IPS-20b (cell line): ENCODE results near the gene OXSR1.

ENCODE experiments used
- H3K27ac ChIP-seq: one replicate; pipeline ENCODE4 v1.5.1; 2013; ENCODE audit warnings: low read length
- H3K27me3 ChIP-seq: 2 replicates; pipeline ENCODE4 v1.6.1; 2013; ENCODE audit warnings: mild to moderate bottlenecking, low read length, inconsistent platforms; ENCODE audit not compliant: insufficient read depth
- H3K36me3 ChIP-seq: 2 replicates; pipeline ENCODE4 v1.6.1; 2013; ENCODE audit warnings: low read depth, mild to moderate bottlenecking, inconsistent platforms, low read length, moderate library complexity; ENCODE audit not compliant: insufficient read depth
- H3K4me1 ChIP-seq: 2 replicates; pipeline ENCODE4 v1.6.1; 2013; ENCODE audit warnings: mild to moderate bottlenecking, control low read depth, inconsistent platforms, low read length, moderate library complexity; ENCODE audit not compliant: insufficient read depth
- H3K4me3 ChIP-seq: 2 replicates; pipeline ENCODE4 v1.5.1; 2013; ENCODE audit warnings: mild to moderate bottlenecking, low read length, inconsistent platforms
- H3K9ac ChIP-seq: 2 replicates; pipeline ENCODE4 v1.6.1; 2013; ENCODE audit warnings: low read depth, mild to moderate bottlenecking, inconsistent platforms, low read length, moderate library complexity
- H3K9me3 ChIP-seq: 2 replicates; pipeline ENCODE4 v1.6.1; 2013; ENCODE audit warnings: mild to moderate bottlenecking, low read depth, low read length, inconsistent platforms; ENCODE audit not compliant: insufficient read depth

The OXSR1 gene

GRCh38 chr3:38163117-38163840 is 2.1 kb upstream of the OXSR1 start:
- Histone ChIP-seq H3K9ac (no peak overlapping the region), H3K36me3 (no peaks in the 10 kb centered on the region), H3K27me3 (no peaks in the 10 kb centered on the region), H3K9me3 (no peaks in the 10 kb centered on the region), H3K4me3 (no peak overlapping the region), H3K4me1 (peaks cover 3% of the 10 kb centered on the region; the same call in 1 of the 2 replicates), H3K27ac (no peak overlapping the region)

DNA sequence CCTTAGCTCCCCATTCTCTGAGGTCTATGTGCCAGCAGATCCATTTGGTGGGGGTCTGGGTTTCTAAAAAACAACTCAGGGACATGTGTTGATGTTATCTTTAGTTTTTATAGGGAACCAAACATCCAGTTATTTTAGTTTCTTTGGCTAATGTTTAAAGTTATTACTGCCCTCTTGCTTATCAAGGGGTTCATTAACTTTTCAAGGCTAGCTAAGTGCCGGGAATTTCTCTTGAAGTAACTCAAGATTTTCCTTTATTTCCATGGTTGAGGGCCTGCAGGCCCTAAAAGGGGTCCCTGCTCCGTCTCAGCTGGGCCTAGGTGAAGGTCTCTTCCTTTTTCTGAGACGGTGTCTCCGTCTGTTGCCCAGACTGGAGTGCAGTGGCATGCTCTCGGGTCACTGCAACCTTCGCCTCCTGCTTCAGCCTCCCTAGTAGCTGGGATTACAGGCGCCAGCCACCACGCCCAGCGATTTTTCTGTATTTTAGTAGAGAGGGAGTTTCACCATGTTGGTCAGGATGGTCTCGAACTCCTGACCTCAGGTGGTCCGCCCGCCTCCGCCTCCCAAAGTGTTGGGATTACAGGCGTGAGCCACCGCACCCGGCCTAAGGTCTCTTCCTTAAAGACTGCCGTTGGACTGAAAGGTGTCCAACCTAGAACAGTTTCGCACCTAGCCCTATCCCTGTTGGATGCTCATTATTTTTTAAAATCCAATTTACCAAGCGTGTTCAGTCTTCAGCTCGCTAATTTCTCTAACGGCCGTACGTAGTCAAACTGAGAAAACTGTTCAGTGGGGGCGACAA is 1.3 kb upstream of the OXSR1 start:
- Histone ChIP-seq H3K4me1 (peaks cover 3% of the 10 kb centered on the region; the same call in 1 of the 2 replicates), H3K27me3 (no peaks in the 10 kb centered on the region), H3K9me3 (no peaks in the 10 kb centered on the region), H3K9ac (peak overlapping the region; percentile 95; the same call in 1 of the 2 replicates), H3K4me3 (peak overlapping the region; percentile 93), H3K27ac (no peak overlapping the region), H3K36me3 (no peaks in the 10 kb centered on the region)

- H3K36me3 ChIP-seq, result no peaks in the 10 kb centered on the region
- no peaks in the 10 kb centered on the region for H3K9me3 ChIP-seq
- peak overlapping the region; percentile 93 for H3K4me3 ChIP-seq
- no peaks in the 10 kb centered on the region for H3K27me3 ChIP-seq
- H3K9ac ChIP-seq, result peak overlapping the region; percentile 95; the same call in 1 of the 2 replicates
- H3K27ac ChIP-seq, result no peak overlapping the region
- H3K4me1 ChIP-seq, result peaks cover 3% of the 10 kb centered on the region; the same call in 1 of the 2 replicates
Observed at GRCh38 chr3:38164643-38164951, 740 bp upstream of the OXSR1 start.

DNA sequence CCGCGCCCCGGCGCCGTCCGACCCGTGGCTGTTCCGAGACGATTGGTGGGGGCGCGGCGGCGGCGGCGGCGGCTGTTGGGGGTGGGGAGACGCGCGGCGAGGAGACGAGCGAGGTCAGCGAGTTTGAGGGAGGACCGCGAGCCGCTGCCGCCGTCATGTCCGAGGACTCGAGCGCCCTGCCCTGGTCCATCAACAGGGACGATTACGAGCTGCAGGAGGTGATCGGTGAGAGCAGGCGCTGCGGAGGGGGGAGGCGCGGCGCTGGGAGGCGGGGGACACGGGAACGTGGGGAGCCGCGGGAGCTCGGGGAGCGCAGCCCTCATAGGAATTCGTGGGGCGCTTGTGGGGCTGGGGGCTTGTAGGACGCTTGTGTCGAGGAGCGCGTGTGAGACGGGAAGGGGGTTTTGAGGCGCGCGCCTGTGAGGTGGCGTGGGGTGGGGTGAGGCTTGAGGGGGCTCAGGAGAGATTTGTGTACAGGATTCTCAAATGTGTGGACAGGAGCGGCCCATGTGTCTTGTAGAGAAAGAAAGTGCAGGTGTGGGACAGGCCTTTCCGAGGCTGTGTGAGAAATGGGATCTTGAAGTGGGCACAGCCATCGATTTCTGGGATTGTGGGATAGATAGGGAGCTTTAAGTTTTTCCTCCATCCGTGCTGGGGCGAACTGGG is 518 bp downstream of the OXSR1 start:
- Histone ChIP-seq H3K4me3 (peak overlapping the region; percentile 93), H3K9me3 (no peaks in the 10 kb centered on the region), H3K9ac (peak overlapping the region; percentile 95; the same call in 1 of the 2 replicates), H3K27me3 (no peaks in the 10 kb centered on the region), H3K4me1 (peaks cover 3% of the 10 kb centered on the region; the same call in 1 of the 2 replicates), H3K27ac (peak overlapping the region; percentile 90), H3K36me3 (no peaks in the 10 kb centered on the region)

DNA sequence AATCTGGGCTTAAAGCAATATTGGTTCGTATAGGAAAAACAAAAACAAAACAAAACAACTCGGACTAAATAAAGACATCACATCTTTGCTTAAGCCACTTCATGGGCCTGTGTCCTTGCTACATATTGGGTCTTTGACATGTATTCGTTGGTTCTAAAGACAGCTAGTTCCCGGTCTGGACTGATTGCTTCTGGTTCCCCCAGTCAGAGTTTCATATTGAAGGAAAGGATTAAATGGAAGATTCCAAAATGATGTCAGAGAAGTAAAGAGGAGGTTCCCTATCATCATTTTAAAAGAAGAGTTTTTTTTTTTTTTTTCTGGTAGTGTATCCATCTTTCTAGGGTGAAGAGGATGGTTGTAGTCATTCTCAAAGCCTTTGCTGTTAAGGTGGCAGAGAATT is 2.3 kb downstream of the OXSR1 start:
- no peaks in the 10 kb centered on the region for H3K27me3 ChIP-seq
- H3K9me3 ChIP-seq, result no peaks in the 10 kb centered on the region
- H3K4me1 ChIP-seq, result peaks cover 3% of the 10 kb centered on the region; the same call in 1 of the 2 replicates
- H3K36me3 ChIP-seq, result no peaks in the 10 kb centered on the region
- H3K9ac ChIP-seq, result no peak overlapping the region
- no peak overlapping the region; the same call in 1 of the 2 replicates for H3K4me3 ChIP-seq
- no peak overlapping the region for H3K27ac ChIP-seq

- Histone ChIP-seq H3K27ac (no peak overlapping the region), H3K27me3 (no peaks in the 10 kb centered on the region), H3K9me3 (no peaks in the 10 kb centered on the region), H3K4me3 (no peak overlapping the region), H3K9ac (no peak overlapping the region), H3K4me1 (peaks cover 10% of the 10 kb centered on the region; the same call in 1 of the 2 replicates), H3K36me3 (no peaks in the 10 kb centered on the region)
Observed at GRCh38 chr3:38168151-38169026, 3.1 kb downstream of the OXSR1 start.

GRCh38 chr3:38169027-38169317 is 3.6 kb downstream of the OXSR1 start:
- Histone ChIP-seq H3K9me3 (no peaks in the 10 kb centered on the region), H3K4me1 (peaks cover 13% of the 10 kb centered on the region; the same call in 1 of the 2 replicates), H3K27me3 (no peaks in the 10 kb centered on the region), H3K4me3 (no peak overlapping the region), H3K9ac (no peak overlapping the region), H3K27ac (no peak overlapping the region), H3K36me3 (no peaks in the 10 kb centered on the region)

- H3K27me3 ChIP-seq, result no peaks in the 10 kb centered on the region
- no peaks in the 10 kb centered on the region for H3K9me3 ChIP-seq
- no peaks in the 10 kb centered on the region for H3K36me3 ChIP-seq
- H3K9ac ChIP-seq, result no peak overlapping the region
- peaks cover 13% of the 10 kb centered on the region; the same call in 1 of the 2 replicates for H3K4me1 ChIP-seq
- H3K4me3 ChIP-seq, result no peak overlapping the region
- no peak overlapping the region for H3K27ac ChIP-seq
Observed at GRCh38 chr3:38170722-38171121, 5.4 kb downstream of the OXSR1 start.

DNA sequence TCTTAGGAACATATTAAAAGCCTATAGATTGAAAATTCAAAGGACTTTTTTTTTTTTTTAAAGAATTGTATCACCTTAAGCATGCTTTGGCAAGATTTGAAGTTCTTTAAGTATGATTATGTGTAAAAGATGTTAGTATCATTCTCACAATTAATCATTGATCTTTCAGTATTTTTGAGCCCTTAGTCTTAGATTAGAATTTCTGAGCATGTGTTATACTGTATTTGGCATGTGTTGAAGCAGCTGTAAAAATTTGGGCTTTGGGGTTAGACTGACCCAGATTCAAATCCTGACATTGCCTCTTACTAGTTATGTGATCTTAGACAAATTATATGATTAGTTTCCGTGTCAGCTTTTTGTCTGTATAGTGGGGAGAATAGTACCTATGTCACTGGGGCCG is 6.3 kb downstream of the OXSR1 start:
- peaks cover 13% of the 10 kb centered on the region; the same call in 1 of the 2 replicates for H3K4me1 ChIP-seq
- no peaks in the 10 kb centered on the region for H3K36me3 ChIP-seq
- no peak overlapping the region for H3K9ac ChIP-seq
- no peak overlapping the region for H3K4me3 ChIP-seq
- H3K27ac ChIP-seq, result no peak overlapping the region
- H3K27me3 ChIP-seq, result no peaks in the 10 kb centered on the region
- H3K9me3 ChIP-seq, result no peaks in the 10 kb centered on the region

GRCh38 chr3:38173834-38174418 is 8.6 kb downstream of the OXSR1 start:
- H3K36me3 ChIP-seq, result no peaks in the 10 kb centered on the region
- H3K4me1 ChIP-seq, result peaks cover 13% of the 10 kb centered on the region
- no peak overlapping the region for H3K27ac ChIP-seq
- no peak overlapping the region for H3K9ac ChIP-seq
- H3K27me3 ChIP-seq, result no peaks in the 10 kb centered on the region
- H3K9me3 ChIP-seq, result no peaks in the 10 kb centered on the region
- H3K4me3 ChIP-seq, result no peak overlapping the region

- Histone ChIP-seq H3K27me3 (no peaks in the 10 kb centered on the region), H3K9ac (no peak overlapping the region), H3K36me3 (no peaks in the 10 kb centered on the region), H3K4me3 (no peak overlapping the region), H3K4me1 (peaks cover 13% of the 10 kb centered on the region), H3K9me3 (no peaks in the 10 kb centered on the region), H3K27ac (no peak overlapping the region)
Observed at GRCh38 chr3:38177181-38177580, 11.8 kb downstream of the OXSR1 start.
